ENCODE measurements around the gene WBP4. TPM values are rescaled to one million over a fixed set of nuclear protein-coding genes. Genes with fewer than 3 reads are reported as not detected.
"Not testable (repeated sequence)": the region's sequence is repeated elsewhere in the genome, so short reads cannot be mapped to it uniquely, and the experiment has no call there.

WBP4 gene
- total RNA-seq, 3 donors from 2014 or later, result 12.7 to 16.5 (median 13.1) TPM

GRCh38 chr13:41079725-41080124 lies 18.4 kb downstream of the WBP4 start:
- H3K9me3 ChIP-seq, result no peaks in the 10 kb centered on the region
- no peak overlapping the region for H3K4me3 ChIP-seq
- H3K4me1 ChIP-seq, result no peaks in the 10 kb centered on the region
- no peaks in the 10 kb centered on the region for H3K27me3 ChIP-seq
- TF ChIP-seq, protein P1, sequence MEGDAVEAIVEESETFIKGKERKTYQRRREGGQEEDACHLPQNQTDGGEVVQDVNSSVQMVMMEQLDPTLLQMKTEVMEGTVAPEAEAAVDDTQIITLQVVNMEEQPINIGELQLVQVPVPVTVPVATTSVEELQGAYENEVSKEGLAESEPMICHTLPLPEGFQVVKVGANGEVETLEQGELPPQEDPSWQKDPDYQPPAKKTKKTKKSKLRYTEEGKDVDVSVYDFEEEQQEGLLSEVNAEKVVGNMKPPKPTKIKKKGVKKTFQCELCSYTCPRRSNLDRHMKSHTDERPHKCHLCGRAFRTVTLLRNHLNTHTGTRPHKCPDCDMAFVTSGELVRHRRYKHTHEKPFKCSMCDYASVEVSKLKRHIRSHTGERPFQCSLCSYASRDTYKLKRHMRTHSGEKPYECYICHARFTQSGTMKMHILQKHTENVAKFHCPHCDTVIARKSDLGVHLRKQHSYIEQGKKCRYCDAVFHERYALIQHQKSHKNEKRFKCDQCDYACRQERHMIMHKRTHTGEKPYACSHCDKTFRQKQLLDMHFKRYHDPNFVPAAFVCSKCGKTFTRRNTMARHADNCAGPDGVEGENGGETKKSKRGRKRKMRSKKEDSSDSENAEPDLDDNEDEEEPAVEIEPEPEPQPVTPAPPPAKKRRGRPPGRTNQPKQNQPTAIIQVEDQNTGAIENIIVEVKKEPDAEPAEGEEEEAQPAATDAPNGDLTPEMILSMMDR (IDR thresholded peaks at IDR 0.05), result no peak
- TF ChIP-seq POLR2AphosphoS5 (IDR thresholded peaks at IDR 0.05) (no peak), POLR2A (IDR thresholded peaks at IDR 0.05) (no peak)
- H3K27ac ChIP-seq, result no peak overlapping the region
- no peak for DNase-seq (ENCODE audit: low spot score in 2 of 2)
- intact Hi-C loops (cut with DNase I; ENCODE audit: low total_unique reads), result loop anchor here (5.0 kb wide), 1 partner anchor 822 kb away; no protein-coding TSS in a partner anchor
- H3K36me3 ChIP-seq, result no peaks in the 10 kb centered on the region

- intact Hi-C loops (cut with DNase I; ENCODE audit: low total_unique reads), result no loop called here
- no peaks in the 10 kb centered on the region for H3K27me3 ChIP-seq
- H3K36me3 ChIP-seq, result no peaks in the 10 kb centered on the region
- no peaks in the 10 kb centered on the region for H3K9me3 ChIP-seq
- no peak for TF ChIP-seq POLR2AphosphoS5 (IDR thresholded peaks at IDR 0.05)
- no peak for TF ChIP-seq POLR2A (IDR thresholded peaks at IDR 0.05)
- TF ChIP-seq, protein P1 (IDR thresholded peaks at IDR 0.05), result no peak
- no peaks in the 10 kb centered on the region for H3K4me1 ChIP-seq
- H3K4me3 ChIP-seq, result no peak overlapping the region
- DNase-seq (ENCODE audit: low spot score in 2 of 2), result no peak
- H3K27ac ChIP-seq, result no peak overlapping the region
Observed at GRCh38 chr13:41085961-41086585, 24.8 kb downstream of the WBP4 start.

DNA sequence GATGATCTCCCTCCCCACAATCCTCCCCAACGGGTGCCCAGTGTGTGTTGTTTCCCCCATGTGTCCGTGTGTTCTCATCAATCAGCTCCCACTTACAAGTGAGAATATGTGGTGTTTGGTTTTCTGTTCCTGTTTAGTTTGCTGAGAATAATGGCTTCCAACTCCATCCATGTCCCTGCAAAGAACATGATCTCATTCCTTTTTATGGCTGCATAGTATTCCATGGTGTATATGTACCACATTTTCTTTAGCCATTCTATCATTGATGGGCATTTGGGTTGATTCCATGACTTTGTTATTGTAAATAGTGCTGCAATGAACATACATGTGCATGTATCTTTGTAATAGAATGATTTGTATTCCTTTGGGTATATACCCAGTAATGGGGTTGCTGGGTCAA lies 34.4 kb downstream of the WBP4 start:
- H3K4me3 ChIP-seq; DNase-seq (ENCODE audit: low spot score in 2 of 2); intact Hi-C loops (cut with DNase I; ENCODE audit: low total_unique reads); H3K4me1 ChIP-seq; H3K27me3 ChIP-seq; H3K9me3 ChIP-seq; H3K27ac ChIP-seq; H3K36me3 ChIP-seq: not testable (repeated sequence)

GRCh38 chr13:41098761-41099160 lies 37.5 kb downstream of the WBP4 start:
- Histone ChIP-seq H3K9me3 (no peaks in the 10 kb centered on the region), H3K27me3 (no peaks in the 10 kb centered on the region), H3K4me1 (no peaks in the 10 kb centered on the region), H3K27ac (no peak overlapping the region), H3K4me3 (no peak overlapping the region), H3K36me3 (no peaks in the 10 kb centered on the region)
- TF ChIP-seq POLR2AphosphoS5 (IDR thresholded peaks at IDR 0.05) (no peak), POLR2A (IDR thresholded peaks at IDR 0.05) (no peak)
- TF ChIP-seq, protein P1 (IDR thresholded peaks at IDR 0.05), result no peak
- no peak for DNase-seq (ENCODE audit: low spot score in 2 of 2)
- intact Hi-C loops (cut with DNase I; ENCODE audit: low total_unique reads), result no loop called here

- no peak for TF ChIP-seq POLR2AphosphoS5 (IDR thresholded peaks at IDR 0.05)
- TF ChIP-seq POLR2A (IDR thresholded peaks at IDR 0.05), result no peak
- Histone ChIP-seq H3K4me3 (no peak overlapping the region), H3K27ac (no peak overlapping the region), H3K27me3 (no peaks in the 10 kb centered on the region), H3K9me3 (no peaks in the 10 kb centered on the region), H3K36me3 (no peaks in the 10 kb centered on the region), H3K4me1 (no peaks in the 10 kb centered on the region)
- no peak for DNase-seq (ENCODE audit: low spot score in 2 of 2)
- intact Hi-C loops (cut with DNase I; ENCODE audit: low total_unique reads), result no loop called here
Observed at GRCh38 chr13:41099986-41100385, 38.7 kb downstream of the WBP4 start.

DNA sequence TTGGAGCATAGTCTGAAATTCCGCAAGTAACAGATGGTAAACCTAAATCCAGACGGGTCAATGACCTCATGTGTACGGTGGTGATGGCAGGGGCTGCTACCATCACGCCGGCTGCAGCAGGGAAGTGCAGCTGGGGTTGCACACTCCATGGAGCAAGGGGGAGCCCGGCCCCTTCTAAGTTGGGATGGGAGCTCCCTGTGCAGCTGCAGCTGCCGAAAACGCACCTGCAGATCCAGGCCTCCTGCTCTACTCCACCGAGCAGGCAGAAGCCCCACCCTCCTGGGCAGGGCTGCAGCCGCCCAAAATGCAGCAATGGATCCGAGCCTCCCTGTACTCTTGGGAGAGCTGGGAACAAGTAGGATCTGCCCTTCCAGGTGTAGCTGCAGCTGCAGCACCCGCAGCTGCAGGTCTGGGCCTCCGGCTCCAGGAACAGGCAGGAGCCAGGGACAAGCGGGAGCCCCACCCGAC lies 45.8 kb downstream of the WBP4 start:
- Histone ChIP-seq H3K4me3 (no peak overlapping the region), H3K27ac (no peak overlapping the region), H3K9me3 (no peaks in the 10 kb centered on the region), H3K36me3 (no peaks in the 10 kb centered on the region), H3K4me1 (no peaks in the 10 kb centered on the region), H3K27me3 (no peaks in the 10 kb centered on the region)
- TF ChIP-seq POLR2A (IDR thresholded peaks at IDR 0.05), result no peak
- no peak for TF ChIP-seq POLR2AphosphoS5 (IDR thresholded peaks at IDR 0.05)
- TF ChIP-seq, protein P1 (IDR thresholded peaks at IDR 0.05), result no peak
- no peak for DNase-seq (ENCODE audit: low spot score in 2 of 2)
- intact Hi-C loops (cut with DNase I; ENCODE audit: low total_unique reads), result no loop called here

All from breast epithelium (tissue), 4 donors.